Endodermal cell (in vitro differentiated cells): ENCODE results near the gene DCPS. TPM values are rescaled to one million over a fixed set of nuclear protein-coding genes. Genes with fewer than 3 reads are reported as not detected.
"Not testable (repeated sequence)": the region's sequence is repeated elsewhere in the genome, so short reads cannot be mapped to it uniquely, and the experiment has no call there.

Experiments
- DNase-seq: peaks from one replicate; pipeline ENCODE4 v3.0.0-alpha.2; 2017
- H3K27ac ChIP-seq: 2 replicates; pipeline ENCODE4 v1.5.1; 2013; ENCODE audit warnings: mild to moderate bottlenecking, low read depth, low read length, moderate library complexity
- H3K27me3 ChIP-seq: 2 replicates; pipeline ENCODE4 v1.6.1; 2013; ENCODE audit warnings: mild to moderate bottlenecking, low read length, moderate library complexity; ENCODE audit not compliant: insufficient read depth, control insufficient read depth, poor library complexity, severe bottlenecking
- H3K36me3 ChIP-seq: 2 replicates; pipeline ENCODE4 v1.7.0; 2013; ENCODE audit warnings: mild to moderate bottlenecking, low read length, moderate library complexity; ENCODE audit not compliant: control insufficient read depth, insufficient read depth
- H3K4me1 ChIP-seq: one replicate; pipeline ENCODE4 v1.7.0; 2013; ENCODE audit warnings: low read length; ENCODE audit not compliant: control insufficient read depth, insufficient read depth
- H3K4me3 ChIP-seq: 2 replicates; pipeline ENCODE4 v1.5.1; 2013; ENCODE audit warnings: mild to moderate bottlenecking, low read length, moderate library complexity
- H3K9ac ChIP-seq: 2 replicates; pipeline ENCODE4 v1.6.1; 2013; ENCODE audit warnings: mild to moderate bottlenecking, low read length, moderate library complexity; ENCODE audit not compliant: poor library complexity, severe bottlenecking; ENCODE audit errors: extremely low read depth
- H3K9me3 ChIP-seq: 2 replicates; pipeline ENCODE4 v1.6.1; 2013; ENCODE audit warnings: mild to moderate bottlenecking, low read length, moderate library complexity; ENCODE audit not compliant: control insufficient read depth
- H3K27ac Mint-ChIP-seq: 2 replicates; pipeline ENCODE4 v1.8.0; 2020; ENCODE audit warnings: mixed read lengths
- H3K27me3 Mint-ChIP-seq: 2 replicates; pipeline ENCODE4 v1.8.0; 2021; ENCODE audit warnings: mild to moderate bottlenecking, mixed read lengths; ENCODE audit not compliant: insufficient read depth
- H3K36me3 Mint-ChIP-seq: 2 replicates; pipeline ENCODE4 v1.8.0; 2020; ENCODE audit warnings: low read depth, mixed read lengths
- H3K4me1 Mint-ChIP-seq: 2 replicates; pipeline ENCODE4 v1.8.0; 2020; ENCODE audit warnings: mixed read lengths
- H3K4me3 Mint-ChIP-seq: 2 replicates; pipeline ENCODE4 v1.8.0; 2020; ENCODE audit warnings: mild to moderate bottlenecking, moderate library complexity, mixed read lengths
- H3K9me3 Mint-ChIP-seq: 2 replicates; pipeline ENCODE4 v1.8.0; 2020; ENCODE audit warnings: mild to moderate bottlenecking, mixed read lengths
- CTCF ChIP-seq: fragments of 200-600 bp; sonication (generic); conservative IDR thresholded peaks from 2 replicates; pipeline ENCODE4 v1.5.0; 2021; ENCODE audit warnings: antibody characterized with exemption, mild to moderate bottlenecking
- WGBS, 2 experiments: methylation state at CpG; one replicate each; pipeline versions ENCODE4 v1.1.5 to v1.1.7; 2013; ENCODE audit warnings: missing lambda C conversion rate in 2 of 2, mixed read lengths in 1 of 2; ENCODE audit not compliant: insufficient coverage in 1 of 2, insufficient read length in 1 of 2; 5-methylcytosine and 5-hydroxymethylcytosine counted together
- total RNA-seq, 2 donors: library from RNA; stranded (reverse); fragmentation: NEBNext Ultra II Directional in 1 of 2; extraction: Animal tissue kit (Norgen Biotek cat#: 25700) in 1 of 2; gene quantifications; 2 replicates in 1 of 2; 3 replicates in 1 of 2; pipeline ENCODE4 v1.2.1, GENCODE V29; 2021

DCPS gene
- total RNA-seq, 2 donors from 2014 or later: 19.0 to 22.6 TPM

GRCh38 chr11:126394036-126394435 is 90.2 kb downstream of the DCPS start:
- WGBS, 2 experiments: 83 to 90% methylated on average over 1 to 3 of the region's 3 CpGs
- peak overlapping the region; percentile 17 for H3K27ac Mint-ChIP-seq
- DNase-seq: no peak
- H3K9me3 Mint-ChIP-seq: no peaks in the 10 kb centered on the region
- no peak overlapping the region for H3K4me3 Mint-ChIP-seq
- H3K27me3 ChIP-seq: no peaks in the 10 kb centered on the region
- no peak overlapping the region for H3K4me3 ChIP-seq
- no peaks in the 10 kb centered on the region for H3K9me3 ChIP-seq
- no peaks in the 10 kb centered on the region for H3K27me3 Mint-ChIP-seq
- no peak for TF ChIP-seq CTCF
- no peaks in the 10 kb centered on the region for H3K4me1 ChIP-seq
- peaks cover 7% of the 10 kb centered on the region for H3K4me1 Mint-ChIP-seq
- H3K36me3 Mint-ChIP-seq: no peaks in the 10 kb centered on the region
- no peaks in the 10 kb centered on the region for H3K36me3 ChIP-seq
- H3K27ac ChIP-seq: no peak overlapping the region
- H3K9ac ChIP-seq: no peak overlapping the region

- not testable (repeated sequence) for H3K36me3 Mint-ChIP-seq, H3K27ac Mint-ChIP-seq, H3K27me3 ChIP-seq, H3K27ac ChIP-seq, H3K36me3 ChIP-seq, H3K9ac ChIP-seq, DNase-seq, H3K9me3 Mint-ChIP-seq, H3K4me1 Mint-ChIP-seq, H3K4me3 Mint-ChIP-seq, H3K27me3 Mint-ChIP-seq, H3K4me3 ChIP-seq, H3K4me1 ChIP-seq, H3K9me3 ChIP-seq
- 94 to 96% methylated on average over 2 to 7 of the region's 7 CpGs for WGBS, 2 experiments
Observed at GRCh38 chr11:126394634-126395072, 90.8 kb downstream of the DCPS start.

Other genes with a start within 250 kb of the DCPS start
- 10 to 100 TPM; 19.2 to 24.5 TPM for gene CDON, start 241.2 kb upstream of the DCPS start, total RNA-seq
- gene RPUSD4, start 92.4 kb upstream of the DCPS start, total RNA-seq: 10 to 100 TPM; 36.8 to 37.7 TPM
- 10 to 100 TPM; 40.1 to 40.8 TPM for gene FAM118B, start 92.3 kb upstream of the DCPS start, total RNA-seq
- gene SRPRA, start 35.2 kb upstream of the DCPS start, total RNA-seq: 10 to 100 TPM; 68.4 to 79.2 TPM
- gene FOXRED1, start 34.9 kb upstream of the DCPS start, total RNA-seq: 10 to 100 TPM; 50.7 to 55.8 TPM
- gene TIRAP, start 21.0 kb upstream of the DCPS start, total RNA-seq: 10 to 100 TPM in 1 of 2 donors, 1 to 10 TPM in 1; 9.2 to 11.4 TPM
- 10 to 100 TPM; 16.5 to 21.5 TPM for gene ST3GAL4, start 51.6 kb downstream of the DCPS start, total RNA-seq